Omental fat pad (tissue), 4 donors: Measurements from ENCODE around the gene KIF9. TPM values are rescaled to one million over a fixed set of nuclear protein-coding genes. Genes with fewer than 3 reads are reported as not detected.
"Not testable (repeated sequence)": the region's sequence is repeated elsewhere in the genome, so short reads cannot be mapped to it uniquely, and the experiment has no call there.

Experiments used
- ATAC-seq: fragments of 150-250 bp; one replicate; pipeline ENCODE4 v1.9.1; 2016; ENCODE audit warnings: mild to moderate bottlenecking, moderate library complexity; ENCODE audit not compliant: low FRiP score
- DNase-seq: peaks from one replicate; pipeline ENCODE4 v3.0.0-alpha.2; 2019; ENCODE audit warnings: low spot score
- CTCF ChIP-seq, 3 donors: fragments of 450-650 bp; IDR thresholded peaks; one replicate each; pipeline ENCODE4 v1.5.1; 2016 to 2017; ENCODE audit warnings: antibody characterized with exemption in 3 of 3, mild to moderate bottlenecking in 3 of 3, moderate library complexity in 2 of 3
- total RNA-seq, 4 donors: library from RNA; depleted of rRNA; stranded (reverse); fragments of >200 nt; gene quantifications; one replicate each; pipeline ENCODE4 v1.1.0, GENCODE V29; 2016

Gene KIF9
- total RNA-seq, 4 donors from 2014 or later: 2.8 to 16.1 (median 9.4) TPM

GRCh38 chr3:47315069-47315647, 32.6 kb upstream of the KIF9 start:
- no peak for TF ChIP-seq CTCF (IDR thresholded peaks at IDR 0.05)
- DNase-seq (no peak), ATAC-seq (no peak)

GRCh38 chr3:47314056-47314764, 31.6 kb upstream of the KIF9 start:
- DNase-seq (no peak), ATAC-seq (no peak)
- no peak for TF ChIP-seq CTCF (IDR thresholded peaks at IDR 0.05)

GRCh38 chr3:47313341-47314055, 30.9 kb upstream of the KIF9 start:
- no peak for DNase-seq
- no peak for TF ChIP-seq CTCF (IDR thresholded peaks at IDR 0.05)
- no peak for ATAC-seq

- DNase-seq (no peak), ATAC-seq (no peak)
- TF ChIP-seq CTCF (IDR thresholded peaks at IDR 0.05): no peak
Observed at GRCh38 chr3:47310391-47310790, 27.8 kb upstream of the KIF9 start.

GRCh38 chr3:47309231-47309630, 26.6 kb upstream of the KIF9 start:
- DNase-seq, ATAC-seq: not testable (repeated sequence)

- ATAC-seq (no peak), DNase-seq (no peak)
- no peak for TF ChIP-seq CTCF (IDR thresholded peaks at IDR 0.05)
Observed at GRCh38 chr3:47306022-47306421, 23.4 kb upstream of the KIF9 start.

GRCh38 chr3:47301456-47301855, 18.9 kb upstream of the KIF9 start:
- no peak for DNase-seq
- TF ChIP-seq CTCF (IDR thresholded peaks at IDR 0.05): no peak
- ATAC-seq: no peak
